GM19043 (cell line): ENCODE measurements around the gene ZXDC.

Source experiments
- ATAC-seq: cut with Tn5 transposase; IDR thresholded peaks from one replicate; pipeline ENCODE4 v1.9.1; 2021; ENCODE audit warnings: low read depth; ENCODE audit not compliant: unreplicated experiment

Gene ZXDC

GRCh38 chr3:126493051-126493450, 17.4 kb upstream of the ZXDC start:
- ATAC-seq: no peak

- ATAC-seq: no peak
Measured at GRCh38 chr3:126491221-126492013, 15.7 kb upstream of the ZXDC start.

- no peak for ATAC-seq
Measured at GRCh38 chr3:126490619-126491018, 14.9 kb upstream of the ZXDC start.

GRCh38 chr3:126488886-126489569, 13.3 kb upstream of the ZXDC start:
- ATAC-seq: no peak

- ATAC-seq: no peak
Measured at GRCh38 chr3:126488185-126488584, 12.5 kb upstream of the ZXDC start.

GRCh38 chr3:126487151-126487771, 11.6 kb upstream of the ZXDC start:
- no peak for ATAC-seq

GRCh38 chr3:126486360-126486847, 10.7 kb upstream of the ZXDC start:
- ATAC-seq: no peak

GRCh38 chr3:126485956-126486355, 10.3 kb upstream of the ZXDC start:
- ATAC-seq: no peak

GRCh38 chr3:126485176-126485897, 9.6 kb upstream of the ZXDC start:
- ATAC-seq: no peak

GRCh38 chr3:126484662-126485061, 9.0 kb upstream of the ZXDC start:
- ATAC-seq: no peak

GRCh38 chr3:126484148-126484547, 8.5 kb upstream of the ZXDC start:
- ATAC-seq: no peak

GRCh38 chr3:126483321-126483761, 7.7 kb upstream of the ZXDC start:
- no peak for ATAC-seq

GRCh38 chr3:126482503-126483255, 7.0 kb upstream of the ZXDC start:
- no peak for ATAC-seq

GRCh38 chr3:126481808-126482502, 6.3 kb upstream of the ZXDC start:
- no peak for ATAC-seq

GRCh38 chr3:126480861-126481260, 5.2 kb upstream of the ZXDC start:
- no peak for ATAC-seq

- no peak for ATAC-seq
Measured at GRCh38 chr3:126480206-126480605, 4.5 kb upstream of the ZXDC start.

GRCh38 chr3:126479642-126480041, 4.0 kb upstream of the ZXDC start:
- ATAC-seq: no peak

GRCh38 chr3:126478581-126479310, 3.1 kb upstream of the ZXDC start:
- ATAC-seq: no peak

- no peak for ATAC-seq
Measured at GRCh38 chr3:126477061-126477380, 1.3 kb upstream of the ZXDC start.
